ENCODE data around the gene PTPRC. TPM values are rescaled to one million over a fixed set of nuclear protein-coding genes. Genes with fewer than 3 reads are reported as not detected.

The PTPRC gene
- total RNA-seq, 3 donors from 2014 or later = 17.9 to 29.4 (median 18.0) TPM

- intact Hi-C loops (cut with DNase I, micrococcal nuclease) = no loop called here
- H3K4me3 ChIP-seq = no peak overlapping the region
- DNase-seq (no peak), ATAC-seq (no peak)
- TF ChIP-seq CTCF (IDR thresholded peaks at IDR 0.05) = no peak
- no peaks in the 10 kb centered on the region for H3K4me1 ChIP-seq (ENCODE audit: low read depth)
- H3K36me3 ChIP-seq (ENCODE audit: low read depth) = no peaks in the 10 kb centered on the region
- H3K9me3 ChIP-seq = peaks cover 4% of the 10 kb centered on the region
Observed at GRCh38 chr1:198793714-198794113, 154.9 kb downstream of the PTPRC start.

- no peak for TF ChIP-seq CTCF (IDR thresholded peaks at IDR 0.05)
- H3K9me3 ChIP-seq = peaks cover 4% of the 10 kb centered on the region
- no peaks in the 10 kb centered on the region for H3K4me1 ChIP-seq (ENCODE audit: low read depth)
- H3K36me3 ChIP-seq (ENCODE audit: low read depth) = no peaks in the 10 kb centered on the region
- DNase-seq (no peak), ATAC-seq (no peak)
- intact Hi-C loops (cut with DNase I, micrococcal nuclease) = no loop called here
- H3K4me3 ChIP-seq = no peak overlapping the region
Observed at GRCh38 chr1:198794498-198794897, 155.7 kb downstream of the PTPRC start.

GRCh38 chr1:198797656-198798055, 158.8 kb downstream of the PTPRC start:
- no peak overlapping the region for H3K4me3 ChIP-seq
- H3K9me3 ChIP-seq = peaks cover 4% of the 10 kb centered on the region
- no peaks in the 10 kb centered on the region for H3K4me1 ChIP-seq (ENCODE audit: low read depth)
- no peak for TF ChIP-seq CTCF (IDR thresholded peaks at IDR 0.05)
- H3K36me3 ChIP-seq (ENCODE audit: low read depth) = no peaks in the 10 kb centered on the region
- intact Hi-C loops (cut with DNase I, micrococcal nuclease) = no loop called here
- no peak for DNase-seq
- ATAC-seq = no peak

GRCh38 chr1:198798923-198799386, 160.1 kb downstream of the PTPRC start:
- intact Hi-C loops (cut with DNase I, micrococcal nuclease) = no loop called here
- Histone ChIP-seq H3K4me1 (ENCODE audit: low read depth) (no peaks in the 10 kb centered on the region), H3K4me3 (no peak overlapping the region), H3K36me3 (ENCODE audit: low read depth) (no peaks in the 10 kb centered on the region), H3K9me3 (peaks cover 4% of the 10 kb centered on the region)
- no peak for ATAC-seq
- no peak for DNase-seq
- no peak for TF ChIP-seq CTCF (IDR thresholded peaks at IDR 0.05)

GRCh38 chr1:198805498-198806151, 166.8 kb downstream of the PTPRC start:
- no peak for TF ChIP-seq CTCF (IDR thresholded peaks at IDR 0.05)
- no peaks in the 10 kb centered on the region for H3K36me3 ChIP-seq (ENCODE audit: low read depth)
- no peak for ATAC-seq
- no peaks in the 10 kb centered on the region for H3K4me1 ChIP-seq (ENCODE audit: low read depth)
- no peak for DNase-seq
- H3K4me3 ChIP-seq = no peak overlapping the region
- no peaks in the 10 kb centered on the region for H3K9me3 ChIP-seq
- intact Hi-C loops (cut with DNase I, micrococcal nuclease) = no loop called here

GRCh38 chr1:198806861-198807260, 168.0 kb downstream of the PTPRC start:
- ATAC-seq (no peak), DNase-seq (no peak)
- Histone ChIP-seq H3K4me1 (ENCODE audit: low read depth) (no peaks in the 10 kb centered on the region), H3K4me3 (no peak overlapping the region), H3K36me3 (ENCODE audit: low read depth) (no peaks in the 10 kb centered on the region), H3K9me3 (no peaks in the 10 kb centered on the region)
- intact Hi-C loops (cut with DNase I, micrococcal nuclease) = no loop called here
- no peak for TF ChIP-seq CTCF (IDR thresholded peaks at IDR 0.05)
